Osteoblast (primary cell): Measurements from ENCODE around the gene NOS3. TPM values are rescaled to one million over a fixed set of nuclear protein-coding genes. Genes with fewer than 3 reads are reported as not detected.

Source experiments
- DNase-seq: peaks from one replicate; pipeline ENCODE4 v3.0.0; 2011; ENCODE audit warnings: low spot score, mixed read lengths; ENCODE audit not compliant: insufficient read length; ENCODE audit errors: missing footprints
- H2AFZ ChIP-seq: 2 replicates; pipeline ENCODE4 v1.6.0; 2011; ENCODE audit warnings: mild to moderate bottlenecking, low read length
- H3K27ac ChIP-seq: 2 replicates; pipeline ENCODE4 v1.5.1; 2011; ENCODE audit warnings: mild to moderate bottlenecking, low read depth, low read length, moderate library complexity
- H3K27me3 ChIP-seq: 2 replicates; pipeline ENCODE4 v1.6.0; 2012; ENCODE audit warnings: mild to moderate bottlenecking, control low read depth, inconsistent platforms, low read length, moderate library complexity; ENCODE audit not compliant: insufficient read depth
- H3K36me3 ChIP-seq: 2 replicates; pipeline ENCODE4 v1.5.1; 2011; ENCODE audit warnings: mild to moderate bottlenecking, low read length, control low read depth, moderate library complexity; ENCODE audit not compliant: insufficient read depth
- H3K4me1 ChIP-seq: 2 replicates; pipeline ENCODE4 v1.5.1; 2011; ENCODE audit warnings: mild to moderate bottlenecking, low read length, control low read depth, moderate library complexity; ENCODE audit not compliant: insufficient read depth
- H3K4me2 ChIP-seq: 2 replicates; pipeline ENCODE4 v1.6.0; 2011; ENCODE audit warnings: mild to moderate bottlenecking, low read length; ENCODE audit not compliant: insufficient read depth
- H3K4me3 ChIP-seq: fragments of 200-600 bp; sonication (generic); 3 replicates; pipeline ENCODE4 v1.5.1; 2012; ENCODE audit warnings: mild to moderate bottlenecking, low read length, inconsistent platforms; ENCODE audit not compliant: insufficient read depth
- H3K79me2 ChIP-seq: 2 replicates; pipeline ENCODE4 v1.6.0; 2012; ENCODE audit warnings: mild to moderate bottlenecking, low read length, control low read depth, inconsistent platforms; ENCODE audit not compliant: insufficient read depth
- H3K9me3 ChIP-seq: 2 replicates; pipeline ENCODE4 v1.5.1; 2011; ENCODE audit warnings: low read depth, low read length, control low read depth
- H4K20me1 ChIP-seq: 2 replicates; pipeline ENCODE4 v1.6.0; 2012; ENCODE audit warnings: mild to moderate bottlenecking, low read length, control low read depth; ENCODE audit not compliant: insufficient read depth
- CTCF ChIP-seq: IDR thresholded peaks from 2 replicates; pipeline ENCODE4 v1.5.1; 2011; ENCODE audit warnings: mild to moderate bottlenecking, low read depth, low read length, moderate library complexity; ENCODE audit errors: extremely low read depth
- total RNA-seq: library from RNA; depleted of rRNA; stranded (reverse); fragments of >200 nt; gene quantifications from 2 replicates; pipeline ENCODE4 v1.2.3, GENCODE V29; 2012

The NOS3 gene
- total RNA-seq, 1 donor: not detected

GRCh38 chr7:151000897-151001495, 10.2 kb downstream of the NOS3 start:
- Histone ChIP-seq H4K20me1 (no peaks in the 10 kb centered on the region), H3K79me2 (no peaks in the 10 kb centered on the region), H3K4me2 (no peak overlapping the region), H3K9me3 (no peaks in the 10 kb centered on the region), H3K27me3 (no peaks in the 10 kb centered on the region), H3K36me3 (no peaks in the 10 kb centered on the region), H2AFZ (no peak overlapping the region), H3K4me3 (no peak overlapping the region), H3K27ac (no peak overlapping the region), H3K4me1 (no peaks in the 10 kb centered on the region)
- TF ChIP-seq CTCF: no peak
- DNase-seq: no peak

DNA sequence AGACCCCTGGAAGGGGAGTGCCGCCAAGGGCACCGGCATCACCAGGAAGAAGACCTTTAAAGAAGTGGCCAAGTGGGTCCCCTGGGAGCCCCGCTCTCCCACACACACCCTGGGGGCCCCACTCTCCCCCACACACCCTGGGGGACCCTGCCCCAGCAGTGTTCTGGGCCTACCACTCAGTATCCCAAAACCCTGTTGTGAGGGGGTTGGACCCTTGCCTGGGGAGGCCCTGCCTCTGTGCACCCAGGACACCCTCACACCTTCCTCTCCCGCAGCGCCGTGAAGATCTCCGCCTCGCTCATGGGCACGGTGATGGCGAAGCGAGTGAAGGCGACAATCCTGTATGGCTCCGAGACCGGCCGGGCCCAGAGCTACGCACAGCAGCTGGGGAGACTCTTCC, 10.7 kb downstream of the NOS3 start:
- no peak overlapping the region for H3K4me2 ChIP-seq
- no peaks in the 10 kb centered on the region for H4K20me1 ChIP-seq
- H3K4me3 ChIP-seq: no peak overlapping the region
- H3K4me1 ChIP-seq: no peaks in the 10 kb centered on the region
- H3K36me3 ChIP-seq: no peaks in the 10 kb centered on the region
- no peaks in the 10 kb centered on the region for H3K27me3 ChIP-seq
- DNase-seq: peak; percentile 63
- no peak overlapping the region for H3K27ac ChIP-seq
- H2AFZ ChIP-seq: no peak overlapping the region
- no peaks in the 10 kb centered on the region for H3K9me3 ChIP-seq
- no peak for TF ChIP-seq CTCF
- H3K79me2 ChIP-seq: no peaks in the 10 kb centered on the region

DNA sequence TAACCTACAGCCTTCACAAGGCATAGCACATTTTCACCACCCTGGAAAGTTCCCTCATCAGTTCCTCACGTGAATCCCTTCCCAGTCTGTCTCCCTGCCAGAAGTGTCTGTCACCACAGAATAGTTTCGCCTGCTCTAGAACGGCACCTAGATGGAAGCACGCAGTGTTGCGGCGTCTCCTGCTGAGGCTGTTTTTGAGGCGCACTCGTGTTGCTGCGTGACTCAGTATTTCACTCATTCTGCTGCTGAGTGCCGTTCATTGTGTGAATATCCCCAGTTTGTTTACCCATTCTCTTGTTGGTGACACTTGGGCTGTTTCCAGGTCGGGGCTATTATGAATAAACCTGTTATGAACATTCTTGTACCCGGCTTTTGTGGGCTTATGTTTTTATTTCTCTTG, 12.8 kb downstream of the NOS3 start:
- no peak for DNase-seq
- Histone ChIP-seq H3K36me3 (no peaks in the 10 kb centered on the region), H4K20me1 (no peaks in the 10 kb centered on the region), H3K27ac (no peak overlapping the region), H3K4me2 (no peak overlapping the region), H3K79me2 (no peaks in the 10 kb centered on the region), H3K9me3 (no peaks in the 10 kb centered on the region), H2AFZ (no peak overlapping the region), H3K4me1 (no peaks in the 10 kb centered on the region), H3K27me3 (no peaks in the 10 kb centered on the region), H3K4me3 (no peak overlapping the region)
- no peak for TF ChIP-seq CTCF

GRCh38 chr7:151005566-151005965, 14.7 kb downstream of the NOS3 start:
- H3K4me3 ChIP-seq: no peak overlapping the region
- no peaks in the 10 kb centered on the region for H3K9me3 ChIP-seq
- H3K27me3 ChIP-seq: no peaks in the 10 kb centered on the region
- H3K27ac ChIP-seq: no peak overlapping the region
- no peak for TF ChIP-seq CTCF
- DNase-seq: no peak
- H3K79me2 ChIP-seq: no peaks in the 10 kb centered on the region
- H3K4me2 ChIP-seq: no peak overlapping the region
- no peaks in the 10 kb centered on the region for H3K4me1 ChIP-seq
- H4K20me1 ChIP-seq: no peaks in the 10 kb centered on the region
- no peak overlapping the region for H2AFZ ChIP-seq
- no peaks in the 10 kb centered on the region for H3K36me3 ChIP-seq
